Ovary (tissue), 9 donors: ENCODE measurements around the gene ANO3. TPM values are rescaled to one million over a fixed set of nuclear protein-coding genes. Genes with fewer than 3 reads are reported as not detected.

ENCODE experiments used
- DNase-seq, 5 donors: peaks; one replicate each; pipeline ENCODE4 v3.0.0-alpha.2; 2019 to 2020
- H3K27ac ChIP-seq, 2 donors: fragments of 200-600 bp; one replicate each; pipeline versions ENCODE4 v1.5.1 to v1.8.0; 2019 to 2022
- H3K27me3 ChIP-seq: fragments of 200-600 bp; one replicate; pipeline ENCODE4 v1.8.0; 2022
- H3K36me3 ChIP-seq: fragments of 200-600 bp; sonication (generic); one replicate; pipeline ENCODE4 v1.5.1; 2019
- H3K4me1 ChIP-seq: one replicate; pipeline ENCODE4 v1.8.1; 2013; ENCODE audit warnings: mild to moderate bottlenecking, moderate library complexity; ENCODE audit not compliant: insufficient read depth
- H3K4me3 ChIP-seq: fragments of 200-600 bp; sonication (generic); one replicate; pipeline ENCODE4 v1.5.1; 2017
- H3K9me3 ChIP-seq, 2 donors: fragments of 200-600 bp in 1 of 2; sonication (generic) in 1 of 2; one replicate each; pipeline versions ENCODE4 v1.5.1 to v1.8.1; 2013 to 2019; ENCODE audit warnings: mild to moderate bottlenecking in 1 of 2, moderate library complexity in 1 of 2
- EP300 ChIP-seq: sonication (generic); formaldehyde crosslinking; IDR thresholded peaks from one replicate; pipeline ENCODE4 v1.6.1; 2017; ENCODE audit warnings: antibody characterized with exemption
- POLR2A ChIP-seq: fragments of 450-650 bp; IDR thresholded peaks from one replicate; pipeline ENCODE4 v1.6.1; 2017; ENCODE audit warnings: antibody characterized with exemption, mild to moderate bottlenecking, moderate library complexity
- WGBS, 3 donors: extraction: QIAGEN DNeasy Blood & Tissue Kit in 1 of 3; methylation state at CpG; one replicate each; pipeline versions ENCODE4 v1.1.5 to v1.1.7; 2013 to 2017; 5-methylcytosine and 5-hydroxymethylcytosine counted together
- intact Hi-C, 4 donors: fragments of 100-400 bp; cut with DNase I; formaldehyde crosslinking; loops; one replicate each; pipeline versions ENCODE4 v1.11.0 to v1.15.1; 2022 to 2023
- polyA plus RNA-seq, 2 donors: library from polyadenylated mRNA; stranded (reverse); fragments of 200-250 nt in 1 of 2; fragments of 350-450 nt in 1 of 2; fragmentation: Illumina TruSeq in 1 of 2; extraction: RNeasy Lipid Tissue Mini Kit (QIAGEN cat#74804) in 1 of 2; gene quantifications; one replicate each; pipeline ENCODE4 v1.2.3, GENCODE V29; 2013 to 2014
- total RNA-seq, 7 donors: library from RNA; depleted of rRNA in 2 of 7; stranded (reverse); fragments of >200 nt in 2 of 7; fragmentation: NEBNext Ultra II Directional in 3 of 7; extraction: Animal tissue kit (Norgen Biotek cat#: 25700) in 3 of 7; gene quantifications; one replicate each; pipeline versions ENCODE4 v1.1.0 to v1.2.4, GENCODE V29; 2016 to 2023
- TF ChIP-seq, protein P1 (sequence below), 3 donors: fragments of 450-650 bp in 2 of 3; fragments of 200-600 bp in 1 of 3; IDR thresholded peaks; one replicate each; pipeline versions ENCODE4 v1.5.1 to v1.8.0; 2016 to 2022; ENCODE audit warnings: antibody characterized with exemption in 3 of 3, mild to moderate bottlenecking in 1 of 3
- donor health status: DM: no; HTN: no; CAD: no; lungs with moderate emphysema.
- donor health status: DM: no; HTN: no; CAD: no.
- donor health status: Bipolar disorder and iron deficiency.
- donor health status: DM: yes; HTN: yes; CAD: no.
- donor health status: DM: no; HTN: no; CAD: no.
- donor health status: DM: yes; HTN: yes; CAD: no.

ANO3 gene
- total and polyA plus RNA-seq, 9 donors: under 0.01 to 0.93 (median 0.08) TPM; not detected in 1

DNA sequence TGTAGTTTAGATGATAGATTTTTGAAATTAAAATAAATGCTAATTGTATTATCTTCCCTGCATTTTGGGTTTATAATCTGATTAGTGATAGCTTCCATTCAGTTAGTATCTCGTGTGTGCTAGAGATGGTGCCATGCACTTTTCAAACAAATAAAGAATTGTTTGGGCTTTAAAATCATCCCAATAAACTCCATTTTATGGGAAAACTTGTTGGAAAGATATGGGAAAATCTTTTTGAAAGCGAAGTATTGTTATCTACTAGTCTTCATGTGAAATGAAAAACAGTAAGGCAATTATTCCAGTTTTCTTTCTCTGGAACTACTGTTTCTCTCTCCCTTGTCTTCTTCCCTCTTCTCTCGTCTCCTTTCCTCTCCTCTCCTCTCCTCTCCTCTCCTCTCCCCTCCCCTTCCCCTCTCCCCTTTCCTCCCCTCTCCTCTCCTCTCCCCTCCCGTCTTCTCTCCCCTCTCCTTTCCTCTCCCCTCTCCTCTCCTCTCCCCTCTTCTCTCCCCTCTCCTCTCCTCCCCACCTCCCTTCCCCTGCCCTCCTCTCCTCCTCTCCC, 268.0 kb downstream of the ANO3 start:
- Histone ChIP-seq H3K27me3 (no peaks in the 10 kb centered on the region), H3K4me3 (no peak overlapping the region), H3K36me3 (no peaks in the 10 kb centered on the region), H3K9me3 (no peaks in the 10 kb centered on the region), H3K27ac (no peak overlapping the region), H3K4me1 (no peaks in the 10 kb centered on the region)
- DNase-seq: no peak
- 55 to 75% (median 74%) methylated on average over 3 of the region's 4 CpGs for WGBS, 3 donors
- intact Hi-C loops: no loop called here
- no peak for TF ChIP-seq POLR2A
- TF ChIP-seq, protein P1, sequence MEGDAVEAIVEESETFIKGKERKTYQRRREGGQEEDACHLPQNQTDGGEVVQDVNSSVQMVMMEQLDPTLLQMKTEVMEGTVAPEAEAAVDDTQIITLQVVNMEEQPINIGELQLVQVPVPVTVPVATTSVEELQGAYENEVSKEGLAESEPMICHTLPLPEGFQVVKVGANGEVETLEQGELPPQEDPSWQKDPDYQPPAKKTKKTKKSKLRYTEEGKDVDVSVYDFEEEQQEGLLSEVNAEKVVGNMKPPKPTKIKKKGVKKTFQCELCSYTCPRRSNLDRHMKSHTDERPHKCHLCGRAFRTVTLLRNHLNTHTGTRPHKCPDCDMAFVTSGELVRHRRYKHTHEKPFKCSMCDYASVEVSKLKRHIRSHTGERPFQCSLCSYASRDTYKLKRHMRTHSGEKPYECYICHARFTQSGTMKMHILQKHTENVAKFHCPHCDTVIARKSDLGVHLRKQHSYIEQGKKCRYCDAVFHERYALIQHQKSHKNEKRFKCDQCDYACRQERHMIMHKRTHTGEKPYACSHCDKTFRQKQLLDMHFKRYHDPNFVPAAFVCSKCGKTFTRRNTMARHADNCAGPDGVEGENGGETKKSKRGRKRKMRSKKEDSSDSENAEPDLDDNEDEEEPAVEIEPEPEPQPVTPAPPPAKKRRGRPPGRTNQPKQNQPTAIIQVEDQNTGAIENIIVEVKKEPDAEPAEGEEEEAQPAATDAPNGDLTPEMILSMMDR (IDR thresholded peaks at IDR 0.05): no peak
- TF ChIP-seq EP300: no peak

GRCh38 chr11:26607725-26608506, 276.0 kb downstream of the ANO3 start:
- no peaks in the 10 kb centered on the region for H3K9me3 ChIP-seq
- no peaks in the 10 kb centered on the region for H3K4me1 ChIP-seq
- 80 to 84% (median 82%) methylated on average over 7 of the region's 7 CpGs for WGBS, 3 donors
- TF ChIP-seq, protein P1 (IDR thresholded peaks at IDR 0.05): no peak
- TF ChIP-seq POLR2A (no peak), EP300 (no peak)
- intact Hi-C loops: no loop called here
- no peak overlapping the region for H3K4me3 ChIP-seq
- no peak for DNase-seq
- no peaks in the 10 kb centered on the region for H3K27me3 ChIP-seq
- H3K27ac ChIP-seq: no peak overlapping the region
- no peaks in the 10 kb centered on the region for H3K36me3 ChIP-seq

- intact Hi-C loops: no loop called here
- WGBS, 3 donors: 70 to 75% (median 72%) methylated on average over 9 of the region's 9 CpGs
Observed at GRCh38 chr11:26608507-26609146, 276.7 kb downstream of the ANO3 start.

GRCh38 chr11:26613759-26614158, 281.8 kb downstream of the ANO3 start:
- WGBS, 3 donors: 64 to 100% (median 89%) methylated on average over 2 of the region's 2 CpGs
- TF ChIP-seq, protein P1 (IDR thresholded peaks at IDR 0.05): no peak
- no peak for TF ChIP-seq EP300
- TF ChIP-seq POLR2A: no peak
- intact Hi-C loops: no loop called here

More at GRCh38 chr11:26608507-26609146, 276.7 kb downstream of the ANO3 start:
- TF ChIP-seq EP300 (no peak), POLR2A (no peak)
- TF ChIP-seq, protein P1 (IDR thresholded peaks at IDR 0.05): no peak
- Histone ChIP-seq H3K4me1 (no peaks in the 10 kb centered on the region), H3K36me3 (no peaks in the 10 kb centered on the region), H3K4me3 (no peak overlapping the region), H3K9me3 (no peaks in the 10 kb centered on the region), H3K27ac (no peak overlapping the region), H3K27me3 (no peaks in the 10 kb centered on the region)
- DNase-seq: no peak

More at GRCh38 chr11:26613759-26614158, 281.8 kb downstream of the ANO3 start:
- Histone ChIP-seq H3K27ac (no peak overlapping the region), H3K36me3 (no peaks in the 10 kb centered on the region), H3K4me3 (no peak overlapping the region), H3K27me3 (no peaks in the 10 kb centered on the region), H3K4me1 (no peaks in the 10 kb centered on the region), H3K9me3 (no peaks in the 10 kb centered on the region)
- DNase-seq: no peak
